ENCODE data around the gene ATP2C2.

Gene ATP2C2

DNA sequence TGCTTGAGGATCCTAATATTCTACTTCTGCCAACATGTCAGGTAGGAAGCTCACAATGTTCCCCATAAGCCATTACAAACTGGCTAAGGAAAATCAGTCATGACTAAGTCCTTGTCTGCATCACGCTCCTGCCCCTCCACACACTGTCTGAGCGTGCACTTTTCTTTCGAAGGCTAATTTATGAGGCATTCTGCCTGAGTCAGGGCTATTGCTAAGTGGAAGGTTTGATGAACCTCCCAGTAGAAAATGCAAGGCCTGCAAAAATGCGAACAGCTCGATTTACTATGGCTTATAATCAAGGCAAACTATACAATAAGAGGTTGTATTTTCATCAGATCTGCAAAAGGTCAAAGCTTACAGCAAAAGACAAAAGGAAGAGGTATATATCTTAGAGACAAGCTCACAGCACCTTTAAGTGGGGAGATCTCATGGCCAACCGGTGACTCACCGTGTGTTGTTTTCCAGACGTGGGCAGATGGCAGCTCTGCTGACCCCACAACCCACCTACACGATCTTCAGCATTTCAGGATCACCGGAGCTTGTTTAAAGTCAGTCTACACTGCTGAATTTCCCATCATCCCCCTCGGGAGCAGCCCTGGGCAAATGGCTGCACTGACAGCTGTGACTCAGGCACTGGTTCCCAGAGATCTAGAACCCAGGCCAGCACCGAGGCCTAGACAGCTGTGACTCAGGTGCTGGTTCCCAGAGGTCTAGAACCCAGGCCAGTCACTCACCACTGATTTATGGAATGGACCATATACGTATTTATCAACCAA is 110.0 kb downstream of the ATP2C2 start:
- DNase-seq, result no peak

GRCh38 chr16:84479716-84480450 is 111.5 kb downstream of the ATP2C2 start:
- no peak for DNase-seq

- DNase-seq, result no peak
These were observed 112.9 kb downstream of the ATP2C2 start for GRCh38 chr16:84481051-84481735.

DNA sequence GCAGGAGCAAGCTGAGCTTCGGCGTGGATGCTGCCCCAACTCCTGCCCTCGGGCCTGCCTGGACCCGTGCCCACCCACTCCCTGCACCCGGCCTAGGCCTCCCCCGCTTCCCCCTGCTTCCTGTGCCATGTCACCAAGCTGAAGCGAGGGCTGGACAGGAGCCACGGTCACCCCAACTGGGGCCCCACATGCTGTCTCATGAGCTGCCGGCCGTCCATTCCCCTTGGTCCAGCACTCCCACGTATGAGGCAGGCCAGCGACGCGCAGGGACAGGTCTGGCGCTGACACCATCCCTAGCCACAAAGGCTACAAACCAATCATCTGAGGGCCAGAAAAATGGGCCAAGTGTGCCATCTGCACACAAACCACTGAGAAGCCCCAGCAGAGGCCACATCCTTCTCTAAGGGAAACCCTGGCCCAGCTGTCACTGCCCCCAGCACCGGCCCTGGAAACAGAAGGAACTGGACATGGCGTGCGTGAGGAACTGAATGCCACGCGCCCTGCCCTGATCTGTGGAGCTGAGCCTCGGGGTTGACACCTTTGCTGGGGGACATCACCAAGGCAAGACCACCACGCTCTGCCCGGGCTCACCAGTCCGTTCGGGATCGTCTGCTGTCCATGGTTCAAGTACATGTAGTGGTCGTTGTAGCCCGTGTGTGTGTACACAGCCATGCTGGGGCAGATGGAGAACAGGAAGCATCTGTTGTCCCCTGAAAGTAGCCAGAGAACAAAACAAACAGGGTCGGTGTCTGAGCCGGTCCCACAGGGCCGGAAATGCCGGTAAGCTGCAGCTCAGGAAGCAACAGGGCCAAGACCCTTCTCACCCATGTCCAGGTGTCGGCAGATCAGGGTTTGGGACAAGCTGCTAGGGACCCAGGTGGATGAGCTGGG is 113.9 kb downstream of the ATP2C2 start:
- DNase-seq, result no peak

GRCh38 chr16:84482951-84483881 is 114.9 kb downstream of the ATP2C2 start:
- DNase-seq, result no peak

DNA sequence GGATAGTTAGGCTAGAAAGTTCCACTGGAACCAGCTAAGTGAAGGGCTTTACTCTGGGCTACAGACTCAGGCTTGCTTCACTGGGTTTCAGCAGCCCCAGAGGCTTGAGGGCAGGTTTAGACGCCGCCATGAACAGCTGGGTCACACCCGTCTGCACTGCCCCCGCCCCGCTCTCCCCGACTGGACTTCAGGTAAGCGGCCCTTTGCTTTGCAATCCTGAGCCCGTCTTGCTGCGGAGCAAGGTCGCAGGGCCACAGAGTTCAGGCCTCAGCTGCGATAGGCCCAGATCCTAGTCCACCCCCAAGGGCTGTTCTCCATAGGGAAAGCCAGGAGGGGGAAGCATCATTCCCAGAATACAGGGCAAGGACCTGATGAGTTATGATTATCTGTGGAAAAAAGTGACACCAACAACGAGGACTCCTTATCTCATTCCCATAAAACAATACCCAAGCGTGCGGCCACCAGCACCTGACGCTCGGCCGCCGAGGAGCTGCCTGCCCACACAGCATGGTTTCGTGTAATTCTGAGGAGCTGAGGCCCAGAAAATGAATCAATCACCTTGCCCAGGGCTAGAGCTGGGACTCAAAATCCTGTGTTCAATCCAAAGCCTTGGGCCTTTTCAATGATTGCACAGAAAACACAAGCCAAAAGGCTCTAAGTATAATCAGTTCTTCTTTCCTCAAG is 115.7 kb downstream of the ATP2C2 start:
- no peak for DNase-seq

DNA sequence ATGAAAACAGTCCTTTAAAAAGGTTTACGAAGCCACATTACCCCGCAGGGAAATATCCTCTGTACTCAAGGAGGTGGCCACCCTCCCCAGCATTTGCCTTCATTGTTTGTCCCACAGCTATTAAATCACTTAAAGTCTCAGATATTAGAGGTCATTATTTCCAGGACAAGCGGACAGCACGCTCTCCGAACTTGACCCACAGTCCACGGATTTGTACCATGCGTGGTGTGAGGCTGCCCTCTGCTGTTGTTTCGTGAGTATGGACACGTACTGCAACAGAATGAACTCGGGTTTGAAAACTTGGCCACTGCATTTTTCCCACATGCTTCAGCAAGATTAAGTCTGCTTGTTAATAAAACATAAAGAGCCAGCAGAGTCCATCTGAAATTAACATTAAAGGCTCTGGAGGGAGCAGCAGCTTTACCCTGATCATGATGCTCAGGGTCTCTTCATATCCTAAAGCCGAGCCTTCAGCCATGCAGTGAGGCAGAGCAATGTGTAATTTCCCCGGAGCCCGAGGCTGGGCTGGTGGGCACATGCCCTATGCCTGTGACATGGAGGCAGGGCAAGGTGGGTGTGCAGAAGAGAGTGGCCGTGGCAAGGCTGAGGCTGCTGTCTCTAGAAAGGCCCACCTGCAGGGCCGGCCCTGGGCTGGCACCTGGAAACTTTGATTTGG is 116.4 kb downstream of the ATP2C2 start:
- DNase-seq, result no peak

- DNase-seq, result no peak
These were observed 117.1 kb downstream of the ATP2C2 start for GRCh38 chr16:84485255-84486010.

DNA sequence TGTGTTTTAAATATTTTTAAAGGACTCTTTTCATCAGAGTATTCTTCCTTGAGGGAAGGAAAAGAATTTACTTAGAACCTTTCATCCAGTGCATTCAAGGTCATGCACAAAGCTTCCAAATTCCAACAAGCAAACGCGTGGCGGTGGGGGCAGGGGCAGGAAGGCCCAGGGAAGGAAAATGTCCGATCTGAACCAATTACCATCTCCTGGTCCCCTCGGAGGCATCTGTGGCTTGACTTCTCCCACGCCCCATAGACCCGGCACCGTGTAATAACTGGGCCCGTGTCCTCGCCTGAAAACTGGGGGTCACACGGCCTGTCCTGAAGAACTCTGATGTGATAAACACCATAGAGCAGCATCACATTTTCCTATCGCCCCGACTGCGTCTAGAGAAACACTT is 117.8 kb downstream of the ATP2C2 start:
- DNase-seq, result no peak

GRCh38 chr16:84486551-84487235 is 118.4 kb downstream of the ATP2C2 start:
- DNase-seq, result no peak

DNA sequence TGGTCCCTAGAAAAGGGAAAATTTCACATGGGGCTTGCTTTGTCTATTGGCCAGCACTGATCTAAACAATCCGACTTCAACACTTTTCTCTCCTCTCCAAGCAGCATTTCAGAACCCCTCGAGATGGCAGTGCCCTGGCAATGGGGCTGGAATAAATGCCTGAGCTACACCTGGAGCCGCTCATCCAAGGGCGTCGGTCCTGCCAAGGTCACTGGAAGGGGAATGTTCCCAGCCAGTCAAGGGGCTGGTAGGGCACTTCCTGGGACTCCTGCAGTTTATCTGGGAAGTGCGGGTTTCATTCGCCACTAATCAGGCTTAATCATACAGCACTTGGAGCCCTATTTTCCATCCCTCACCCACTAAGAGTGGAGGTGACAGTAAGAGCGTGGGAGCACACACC is 119.0 kb downstream of the ATP2C2 start:
- no peak for DNase-seq

DNA sequence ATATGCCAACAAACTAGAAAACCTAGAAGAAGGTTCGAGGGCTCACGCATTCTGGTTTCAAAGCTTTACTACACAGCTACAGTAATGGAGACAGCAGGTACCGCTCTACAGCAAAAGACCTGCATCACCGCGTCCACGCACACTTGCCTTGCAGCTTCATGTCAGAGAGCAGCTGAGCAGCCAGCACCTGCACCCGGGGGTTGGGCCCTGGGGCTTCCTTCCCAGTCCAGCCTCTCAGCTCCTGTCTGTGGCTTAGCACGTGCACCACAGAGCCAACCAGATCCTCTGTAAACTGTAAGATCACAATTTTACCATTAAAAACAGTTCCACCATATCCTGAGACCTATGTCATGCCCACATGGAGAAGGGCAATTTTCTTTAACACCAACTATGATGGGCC is 120.8 kb downstream of the ATP2C2 start:
- DNase-seq, result no peak

- DNase-seq, result no peak
These were observed 127.2 kb downstream of the ATP2C2 start for GRCh38 chr16:84495506-84495905.

DNA sequence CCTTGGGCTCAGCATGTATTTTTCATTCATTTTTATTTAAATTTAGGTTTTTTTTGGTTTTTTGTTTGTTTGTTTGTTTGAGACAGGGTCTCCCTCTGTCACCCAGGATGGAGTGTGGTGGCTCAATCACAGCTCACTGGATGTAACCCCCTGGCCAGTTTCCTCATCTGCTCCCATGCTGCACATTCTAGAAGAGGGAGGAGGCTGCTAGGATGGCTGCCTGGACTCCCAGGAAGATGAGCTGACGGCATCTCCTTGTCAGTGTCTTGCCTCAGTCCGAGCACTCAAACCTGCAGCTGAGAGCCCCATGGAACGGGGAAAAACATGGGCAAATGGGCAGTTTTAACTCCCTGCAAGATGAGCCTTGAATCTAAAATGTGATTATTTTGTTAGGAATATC is 128.7 kb downstream of the ATP2C2 start:
- DNase-seq, result no peak

DNA sequence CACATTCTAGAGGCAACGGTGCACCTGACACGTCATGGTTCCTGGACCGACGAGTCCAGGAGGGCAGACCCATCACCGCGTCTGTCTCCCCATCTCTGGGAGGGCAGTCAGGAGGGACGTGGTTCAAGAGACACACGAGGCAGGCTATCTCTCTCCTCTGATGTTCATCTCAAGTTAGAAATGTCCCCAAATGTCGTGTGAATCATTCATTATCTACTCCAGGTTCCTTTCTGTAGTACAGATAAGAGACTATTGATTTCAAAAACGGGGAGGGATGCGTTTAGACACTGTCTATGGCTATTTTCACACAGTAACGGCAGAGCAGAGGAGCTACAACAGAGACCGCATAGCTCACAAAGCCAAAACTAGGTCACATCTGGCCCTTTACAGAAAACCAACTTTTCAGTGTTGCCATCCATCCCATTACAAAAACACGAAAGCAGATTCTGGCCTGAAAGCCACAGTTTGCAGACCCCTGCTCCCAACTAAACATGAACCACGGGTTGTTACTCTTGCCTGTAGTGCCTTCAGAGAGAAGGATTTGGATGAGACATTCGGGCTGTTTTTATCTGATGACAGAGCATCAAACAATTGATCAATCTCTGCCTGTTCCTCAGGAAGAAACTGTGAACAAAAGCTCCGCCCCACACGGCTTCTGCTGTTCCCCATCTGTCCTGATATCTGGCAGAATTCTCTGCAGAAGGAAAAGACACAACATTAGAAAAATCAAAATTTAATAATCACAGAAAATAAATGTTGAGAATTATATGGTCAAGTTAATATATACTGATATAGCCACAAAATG is 129.3 kb downstream of the ATP2C2 start:
- DNase-seq, result no peak

DNA sequence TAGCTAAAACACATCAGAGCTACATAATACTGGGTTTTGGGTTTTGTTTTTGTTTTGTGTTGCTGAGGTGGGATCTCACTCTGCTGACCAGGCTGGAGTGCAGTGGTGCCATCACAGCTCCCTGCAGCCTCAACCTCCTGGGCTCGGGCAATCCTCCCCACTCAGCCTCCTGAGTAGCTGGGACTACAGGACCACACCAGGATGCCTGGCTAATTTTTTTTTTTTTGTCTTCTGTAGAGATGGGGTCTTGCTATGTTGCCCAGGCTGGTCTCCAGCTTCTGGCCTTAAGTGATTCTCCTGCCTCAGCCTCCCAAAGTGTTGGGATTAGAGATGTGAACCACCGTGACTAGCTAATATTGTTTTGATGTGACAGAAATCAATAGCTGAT is 129.9 kb downstream of the ATP2C2 start:
- DNase-seq, result no peak

DNA sequence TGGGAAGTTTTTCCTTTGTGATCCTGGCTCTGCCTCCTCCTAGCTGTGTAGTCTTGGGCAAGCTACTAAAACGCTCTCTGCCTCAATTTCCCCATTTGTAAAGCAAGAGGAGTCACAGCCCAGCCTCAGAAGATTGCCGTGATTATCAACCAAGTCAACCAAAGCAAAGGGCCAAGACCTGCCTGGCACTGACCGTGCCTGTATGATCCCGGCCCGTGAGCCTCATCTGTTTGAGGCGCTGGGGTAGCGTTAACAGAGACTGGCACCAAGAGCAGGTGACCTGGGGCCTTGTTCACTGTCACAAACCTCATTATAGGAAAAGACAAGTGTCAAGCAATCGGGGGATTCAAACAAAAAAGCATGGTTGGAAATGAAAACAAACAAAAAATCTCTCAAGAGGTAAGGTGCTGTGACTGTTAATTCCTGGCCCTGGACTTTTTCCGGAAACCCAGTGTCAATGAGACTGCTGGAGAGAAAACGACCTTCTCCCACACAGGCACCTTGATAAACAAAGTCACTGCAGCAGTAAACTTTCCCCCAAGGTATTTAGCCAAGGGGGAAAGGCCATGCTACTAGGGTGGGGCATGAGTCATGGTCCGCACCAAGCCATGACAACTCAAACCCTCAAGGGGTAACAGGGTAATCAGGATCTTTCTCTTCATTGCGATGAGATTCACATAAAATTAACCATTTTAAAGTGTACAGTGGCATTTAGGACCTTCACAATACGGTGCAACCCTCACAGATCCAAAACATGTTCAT is 130.7 kb downstream of the ATP2C2 start:
- no peak for DNase-seq
